Measurements from ENCODE around the gene ZNF316. TPM values are rescaled to one million over a fixed set of nuclear protein-coding genes. Genes with fewer than 3 reads are reported as not detected.

ZNF316 gene
- 11.1 and 12.0 TPM in 2 replicates for total RNA-seq

DNA sequence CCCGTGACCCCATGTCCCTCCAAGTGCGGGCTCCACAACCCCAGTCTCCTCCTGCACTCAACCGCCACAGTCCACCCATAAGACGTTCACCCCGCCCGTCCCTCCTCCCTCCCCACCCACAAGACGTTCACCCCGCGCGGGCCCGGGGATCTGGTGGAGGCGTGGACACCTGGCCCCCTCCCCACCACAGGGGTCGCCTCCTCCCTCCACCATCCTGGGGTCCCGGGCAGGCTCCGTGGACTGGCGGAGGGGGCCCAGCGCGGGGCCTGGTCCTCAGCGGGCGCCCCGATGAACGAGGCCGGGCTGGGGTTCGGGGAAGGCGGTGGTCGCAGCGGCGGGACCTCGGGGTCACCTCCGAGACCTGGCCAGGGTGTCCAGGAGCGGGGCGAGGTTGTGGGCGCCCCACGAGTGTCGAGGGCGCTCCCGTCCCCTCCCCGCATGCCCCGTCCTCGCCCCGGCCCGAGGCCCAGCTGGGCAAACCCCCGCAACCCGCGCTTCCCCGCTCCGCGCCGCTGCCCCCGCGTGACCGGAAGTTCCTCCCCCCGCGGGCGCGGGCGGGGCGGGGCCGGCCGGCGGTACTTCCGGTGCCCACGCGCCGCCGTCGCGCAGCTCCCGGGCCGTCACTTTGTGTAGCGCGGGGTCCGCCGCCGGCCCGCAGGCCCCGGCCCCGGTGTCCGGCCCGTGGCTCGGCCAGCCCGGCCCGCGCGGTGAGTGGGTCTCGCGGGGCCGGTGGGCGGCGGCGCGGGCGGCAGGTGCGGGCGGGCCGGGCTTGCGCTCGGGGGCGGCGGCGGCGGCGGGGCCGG is at the start of gene ZNF316:
Gene ZNF316, plus strand, starts transcription at position 578 of the 803 bp plus-strand sequence. CDS start 5,092 bp downstream, outside the sequence.

DNA sequence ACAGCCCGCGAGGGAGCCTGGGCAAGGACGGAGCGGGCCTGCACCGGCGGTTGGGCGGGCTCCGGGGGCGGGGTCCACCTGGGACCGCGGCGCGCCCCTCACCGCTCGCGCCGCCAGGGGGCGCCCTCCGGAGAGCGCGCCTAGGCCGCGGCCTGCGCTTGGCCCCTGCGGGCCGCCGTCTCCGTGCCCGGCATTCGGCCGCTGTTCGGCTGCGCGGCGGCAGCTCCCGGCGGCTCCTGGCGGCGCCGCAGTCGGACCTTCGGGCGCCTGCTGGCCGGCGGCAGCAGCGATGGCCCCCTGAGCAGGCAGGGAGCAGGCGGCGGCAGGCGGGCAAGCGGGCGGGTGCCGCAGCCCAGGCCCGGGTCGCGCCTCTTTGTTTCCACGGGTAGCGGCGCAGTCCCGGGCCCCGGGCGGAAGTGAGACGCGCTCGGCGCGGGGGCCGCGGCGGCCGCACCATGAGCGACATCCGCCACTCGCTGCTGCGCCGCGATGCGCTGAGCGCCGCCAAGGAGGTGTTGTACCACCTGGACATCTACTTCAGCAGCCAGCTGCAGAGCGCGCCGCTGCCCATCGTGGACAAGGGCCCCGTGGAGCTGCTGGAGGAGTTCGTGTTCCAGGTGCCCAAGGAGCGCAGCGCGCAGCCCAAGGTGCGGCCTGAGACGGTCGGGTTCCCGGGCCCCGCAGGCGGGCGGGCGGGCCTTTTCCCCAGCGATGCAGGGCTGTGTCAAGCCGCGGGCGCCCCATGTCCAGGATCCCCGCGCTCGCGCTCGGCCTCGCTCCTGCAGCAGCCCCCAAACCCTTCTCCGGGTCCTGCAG is 47.1 kb upstream of the ZNF316 start, which contains the start of gene INTS15:
Gene INTS15, plus strand, starts transcription at position 193 of the 816 bp plus-strand sequence. Its CDS starts 263 bp downstream, at position 456.

DNA sequence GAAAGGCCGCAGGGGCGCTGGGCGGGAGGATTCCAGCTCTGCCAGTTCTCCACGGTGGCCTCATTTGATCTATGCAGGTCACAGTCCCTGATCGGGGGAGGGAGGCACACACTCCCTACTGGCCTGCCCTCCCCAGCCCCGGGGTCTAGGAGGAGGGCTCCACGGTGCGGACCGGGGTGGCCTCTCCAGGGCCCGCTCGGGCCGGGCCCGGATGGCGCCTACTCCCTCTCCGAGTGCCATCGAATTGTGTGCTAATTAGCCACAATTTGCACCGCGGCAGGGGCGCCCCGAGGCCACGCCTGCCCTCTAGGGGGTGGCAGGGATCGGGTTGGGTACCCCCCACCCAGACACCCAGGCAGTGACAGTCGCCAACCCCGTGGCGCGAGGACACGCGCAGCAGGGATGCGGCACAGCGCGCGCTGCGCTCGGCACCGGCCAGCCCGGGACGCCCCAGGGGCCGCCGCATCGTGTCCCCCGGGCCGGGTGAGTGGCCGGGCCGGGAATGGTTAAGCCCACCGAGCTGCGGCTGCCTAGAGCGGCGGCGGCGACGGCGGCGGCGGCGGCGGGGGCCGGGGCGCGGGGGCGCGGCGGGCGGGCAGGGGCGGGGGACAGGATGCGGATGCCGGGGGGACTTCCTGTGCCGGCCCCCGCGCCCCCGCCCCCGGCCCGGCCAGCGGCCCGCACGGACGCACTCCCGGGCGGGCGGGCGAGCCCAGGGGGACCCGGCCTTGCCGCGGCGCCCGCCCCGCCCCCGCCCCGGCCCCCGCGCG is 22.0 kb upstream of the ZNF316 start, which contains the start of gene ZNF853:
Gene ZNF853, plus strand, starts transcription at position 658 of the 770 bp plus-strand sequence. CDS start 565 bp downstream, outside the sequence.

Other genes starting within 250 kb of the ZNF316 start
- 9.7 TPM in 2 replicates for gene DAGLB, start 189.4 kb upstream of the ZNF316 start, total RNA-seq
- 205 and 231 TPM in 2 replicates for gene KDELR2, start 153.2 kb upstream of the ZNF316 start, total RNA-seq
- 0.08 TPM in 1 of 2 replicates, not detected in the other for gene GRID2IP, start 85.9 kb upstream of the ZNF316 start, total RNA-seq
- 64.4 and 72.1 TPM in 2 replicates for gene ZDHHC4, start 59.9 kb upstream of the ZNF316 start, total RNA-seq
- gene INTS15, start 47.3 kb upstream of the ZNF316 start, total RNA-seq = 19.0 and 23.3 TPM in 2 replicates
- gene ZNF853, start 21.7 kb upstream of the ZNF316 start, total RNA-seq = 5.8 and 6.5 TPM in 2 replicates
- 9.8 and 19.8 TPM in 2 replicates for gene ZNF12, start 69.6 kb downstream of the ZNF316 start, total RNA-seq
- not detected in 2 replicates for gene RSPH10B2, start 116.8 kb downstream of the ZNF316 start, total RNA-seq
- gene CCZ1B, start 189.0 kb downstream of the ZNF316 start, total RNA-seq = 6.6 and 40.0 TPM in 2 replicates

Measured in epithelial cell of alveolus of lung (primary cell).